Measurements from ENCODE around the gene INS.
"Not testable (repeated sequence)": the region's sequence is repeated elsewhere in the genome, so short reads cannot be mapped to it uniquely, and the experiment has no call there.

INS gene

DNA sequence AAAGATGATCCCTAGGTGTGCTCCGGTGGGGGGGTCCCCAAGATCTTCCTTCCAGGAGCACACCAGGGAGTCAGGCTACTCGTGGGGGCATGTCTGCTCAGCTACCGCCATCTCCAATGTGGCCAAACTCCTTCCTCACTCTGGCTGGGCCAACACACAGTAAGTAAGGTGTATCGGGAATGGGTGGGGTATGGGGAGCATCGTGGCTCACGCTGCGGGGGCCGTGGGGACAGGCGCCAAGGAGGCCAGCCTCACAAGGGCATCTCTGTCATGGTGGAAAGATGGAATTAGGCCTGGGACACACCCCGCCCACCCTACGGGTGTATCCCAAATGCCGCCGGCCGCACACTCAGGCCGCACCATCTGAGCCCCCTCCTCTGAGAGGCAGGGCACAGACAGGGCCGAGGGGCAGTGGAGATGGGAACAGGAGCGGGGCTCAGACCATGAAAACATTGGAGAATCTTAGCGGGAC lies 30.1 kb downstream of the INS start:
- no peak for FAIRE-seq

DNA sequence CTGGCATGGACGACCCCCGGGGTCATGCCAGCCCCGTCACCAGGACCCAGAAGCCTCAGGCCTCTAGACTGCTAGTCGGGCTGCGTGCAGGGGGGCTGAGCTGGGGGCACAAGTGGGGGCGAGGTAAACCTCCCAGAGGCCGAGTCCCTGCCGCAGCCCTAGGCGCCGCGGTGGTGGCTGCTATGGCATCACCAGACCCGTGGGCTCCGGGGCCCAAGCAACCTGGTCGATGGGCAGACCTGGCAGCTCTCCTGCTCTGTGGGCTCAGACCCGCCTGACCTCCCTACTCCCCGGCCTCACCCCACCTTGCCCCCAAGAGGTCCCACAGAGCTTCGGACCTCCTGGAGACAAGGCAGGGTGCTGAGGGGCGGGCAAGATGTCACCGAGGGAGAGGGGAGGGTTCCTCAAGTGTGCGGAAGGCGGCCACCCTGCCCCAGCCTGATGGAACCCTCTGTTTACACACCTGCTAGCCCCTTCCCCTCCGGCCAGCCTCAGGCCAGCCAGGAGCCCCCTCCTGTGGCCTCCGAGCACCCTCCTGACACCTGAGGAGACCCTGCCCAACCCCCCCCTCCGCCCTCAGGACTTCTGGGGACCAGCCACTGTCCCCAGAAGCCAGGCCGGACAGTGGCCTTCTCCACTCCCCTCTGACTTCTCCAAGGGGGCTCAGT lies 31.2 kb downstream of the INS start:
- no peak for FAIRE-seq

DNA sequence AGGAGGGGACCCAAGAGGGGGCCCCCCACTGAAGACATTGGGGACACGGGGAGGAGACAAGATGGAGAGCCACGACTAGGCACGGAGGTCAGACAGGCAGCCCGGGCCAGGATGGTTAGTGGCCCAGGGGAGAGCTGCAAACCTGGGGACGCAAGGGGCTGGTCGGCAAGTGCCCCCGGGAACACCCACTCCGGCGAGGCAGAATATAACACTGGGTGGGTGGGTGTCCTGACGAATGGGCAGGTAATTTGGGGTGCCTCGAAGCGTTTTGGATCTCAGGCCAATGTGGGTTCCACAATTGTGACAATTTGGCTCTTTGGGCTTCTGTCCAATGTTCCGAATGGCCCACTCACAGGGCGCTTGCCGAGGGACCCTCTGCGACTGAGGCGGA lies 31.7 kb downstream of the INS start:
- FAIRE-seq, result no peak

DNA sequence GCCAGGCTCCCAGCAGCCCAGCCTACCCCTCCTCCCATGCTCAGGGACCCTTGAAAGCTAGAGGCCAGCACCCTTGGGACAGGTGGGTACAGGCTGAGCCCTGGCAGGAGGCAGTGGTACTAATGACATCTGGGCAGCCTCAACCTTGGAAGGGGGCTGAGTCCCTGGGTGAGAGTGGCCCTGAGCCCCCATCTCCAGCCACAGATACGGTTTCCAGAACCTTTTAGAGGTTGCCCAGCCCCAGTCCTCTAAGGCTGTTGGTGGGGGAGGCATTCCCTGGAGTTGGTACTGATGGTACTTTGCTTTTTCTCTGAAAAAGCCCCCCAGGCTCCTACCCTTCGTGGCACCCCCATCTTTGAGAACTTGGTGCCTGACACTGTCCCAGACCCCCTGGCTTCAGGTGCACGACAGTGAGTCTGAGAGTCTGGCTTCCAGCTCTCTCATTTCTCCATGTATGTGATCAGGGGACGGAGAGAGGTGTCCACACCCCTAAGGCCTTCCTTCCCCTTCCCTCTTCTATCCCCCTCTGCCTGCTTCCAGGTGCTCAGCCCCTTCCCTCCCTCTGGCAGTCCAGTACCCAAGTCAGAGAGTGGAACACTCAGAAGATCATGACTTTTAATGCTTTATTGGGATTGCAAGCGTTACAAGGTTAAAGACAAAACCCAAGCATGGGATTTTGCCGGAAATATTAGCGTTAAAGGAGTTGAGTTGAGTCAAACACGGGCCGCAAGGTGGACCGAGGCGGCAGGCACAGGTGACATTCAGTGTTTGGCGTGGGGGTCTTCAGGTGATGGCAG lies 32.3 kb downstream of the INS start:
- no peak for FAIRE-seq

DNA sequence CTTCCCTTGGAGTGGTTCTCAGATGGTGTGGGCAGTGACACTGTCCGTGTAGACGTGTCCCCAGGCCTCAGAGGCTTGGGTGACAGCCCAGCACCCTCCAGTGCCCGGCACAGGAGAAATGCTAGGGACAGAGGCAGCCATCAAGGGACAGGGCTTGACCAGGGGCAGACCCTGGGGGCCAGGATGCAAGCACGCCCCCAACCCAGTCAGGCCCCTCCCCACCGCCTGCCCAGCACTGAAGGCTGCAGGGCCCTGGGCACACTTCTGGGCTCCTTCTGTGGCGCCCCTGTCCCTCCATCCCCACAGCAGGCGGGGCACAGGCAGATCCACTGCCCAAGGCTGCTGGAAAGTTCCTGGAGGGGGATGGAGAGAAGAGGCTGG lies 32.9 kb downstream of the INS start:
- no peak for FAIRE-seq

DNA sequence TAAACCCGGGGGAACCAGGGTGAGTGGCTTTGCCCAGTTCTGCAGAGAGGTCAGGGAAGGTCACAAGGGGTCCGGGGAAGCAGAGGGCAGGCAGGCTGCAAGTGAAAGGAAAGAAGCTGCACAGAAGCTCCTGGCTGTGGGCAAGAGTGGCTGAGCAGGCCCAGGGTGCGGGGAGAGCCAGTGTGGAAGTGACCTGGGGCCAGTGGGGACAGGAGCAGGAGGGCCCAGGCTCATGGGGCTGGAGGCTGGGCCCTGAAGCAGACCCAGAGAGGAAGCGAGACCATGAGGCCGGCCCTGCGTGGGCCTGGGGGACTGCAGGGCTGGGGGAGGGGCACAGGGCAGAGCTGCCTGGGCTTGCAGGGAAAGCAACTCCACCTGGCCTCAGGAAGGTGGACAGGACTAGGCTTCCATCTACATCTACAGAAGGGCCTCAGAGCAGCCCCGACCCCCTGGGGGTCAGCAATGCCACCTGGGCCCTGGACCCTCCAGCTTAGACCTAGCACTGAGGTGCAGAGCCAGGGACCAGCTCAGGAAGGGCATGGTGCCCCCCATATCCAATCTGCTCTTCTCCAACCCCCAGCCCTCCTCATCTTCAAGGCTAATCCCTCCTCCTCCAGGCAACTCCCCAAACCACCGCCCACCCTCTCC lies 33.4 kb downstream of the INS start:
- no peak for FAIRE-seq

DNA sequence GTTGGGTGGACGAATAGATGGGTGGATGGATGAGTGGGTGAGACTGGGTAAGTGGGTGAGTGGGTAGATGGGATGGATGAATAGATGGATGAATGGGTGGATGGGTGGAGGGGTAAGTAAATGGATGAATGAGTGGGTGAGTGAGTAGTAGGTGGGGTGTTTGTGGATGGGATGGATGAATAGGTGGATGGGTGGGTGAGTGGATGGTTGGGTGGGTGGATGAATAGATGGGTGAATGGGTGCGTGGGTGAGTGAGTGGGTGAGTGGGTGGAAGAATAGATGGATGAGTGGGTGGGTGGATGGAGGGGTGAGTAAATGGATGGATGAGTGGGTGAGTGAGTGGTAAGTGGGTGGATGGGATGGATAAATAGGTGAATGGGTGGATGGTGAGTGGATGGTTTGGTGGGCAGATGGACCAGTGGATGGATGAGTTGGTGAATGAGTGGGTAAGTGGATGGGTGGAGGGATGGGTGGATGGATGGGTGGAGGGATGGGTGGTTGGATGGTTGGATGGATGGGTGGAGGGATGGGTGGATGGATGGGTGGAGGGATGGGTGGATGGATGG lies 34.4 kb downstream of the INS start:
- no peak for FAIRE-seq

DNA sequence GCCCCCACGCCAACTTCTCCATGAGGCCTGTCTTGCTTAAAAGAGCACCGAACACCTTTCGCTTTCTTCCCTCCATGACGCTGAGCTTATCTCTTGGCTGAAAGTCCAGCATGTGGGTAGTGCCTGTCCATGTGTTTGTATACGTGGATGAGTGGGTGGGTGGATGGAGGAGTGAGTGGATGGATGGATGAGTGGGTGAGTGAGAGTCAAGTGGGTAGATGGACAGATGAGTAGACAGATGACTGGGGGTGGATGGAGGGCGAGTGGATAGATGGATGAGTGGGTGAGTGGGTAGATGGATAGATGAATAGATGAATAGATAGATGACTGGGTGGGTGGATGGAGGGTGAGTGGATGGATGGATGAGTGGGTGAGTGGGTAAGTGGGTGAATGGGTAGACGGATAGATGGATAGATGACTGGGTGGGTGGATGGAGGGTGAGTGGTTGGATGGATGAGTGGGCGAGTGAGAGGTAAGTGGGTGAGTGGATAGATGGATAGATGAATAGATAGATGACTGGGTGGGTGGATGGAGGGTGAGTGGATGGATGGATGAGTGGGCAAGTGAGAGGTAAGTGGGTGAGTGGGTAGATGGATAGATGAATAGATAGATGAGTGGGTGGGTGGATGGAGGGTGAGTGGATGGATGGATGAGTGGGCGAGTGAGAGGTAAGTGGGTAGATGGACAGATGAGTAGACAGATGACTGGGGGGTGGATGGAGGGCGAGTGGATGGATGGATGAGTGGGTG lies 36.1 kb downstream of the INS start:
- FAIRE-seq, result not testable (repeated sequence)

DNA sequence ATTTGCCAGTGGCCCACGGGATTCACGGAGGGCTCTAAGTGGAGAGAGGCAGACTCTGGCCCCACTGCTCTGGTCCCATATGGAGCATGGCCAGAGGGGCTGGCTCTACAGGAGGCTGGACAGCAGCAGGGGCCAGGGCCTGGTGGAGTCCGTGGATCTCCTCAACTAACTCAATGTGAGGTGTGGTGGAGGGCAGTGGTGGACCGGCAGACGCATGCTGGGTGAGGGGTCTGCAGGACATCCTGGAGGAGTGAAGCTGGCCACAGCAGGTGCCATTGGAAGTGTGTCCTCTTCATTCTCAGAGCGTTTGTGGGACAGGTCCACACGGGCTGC lies 37.4 kb downstream of the INS start:
- FAIRE-seq, result no peak

DNA sequence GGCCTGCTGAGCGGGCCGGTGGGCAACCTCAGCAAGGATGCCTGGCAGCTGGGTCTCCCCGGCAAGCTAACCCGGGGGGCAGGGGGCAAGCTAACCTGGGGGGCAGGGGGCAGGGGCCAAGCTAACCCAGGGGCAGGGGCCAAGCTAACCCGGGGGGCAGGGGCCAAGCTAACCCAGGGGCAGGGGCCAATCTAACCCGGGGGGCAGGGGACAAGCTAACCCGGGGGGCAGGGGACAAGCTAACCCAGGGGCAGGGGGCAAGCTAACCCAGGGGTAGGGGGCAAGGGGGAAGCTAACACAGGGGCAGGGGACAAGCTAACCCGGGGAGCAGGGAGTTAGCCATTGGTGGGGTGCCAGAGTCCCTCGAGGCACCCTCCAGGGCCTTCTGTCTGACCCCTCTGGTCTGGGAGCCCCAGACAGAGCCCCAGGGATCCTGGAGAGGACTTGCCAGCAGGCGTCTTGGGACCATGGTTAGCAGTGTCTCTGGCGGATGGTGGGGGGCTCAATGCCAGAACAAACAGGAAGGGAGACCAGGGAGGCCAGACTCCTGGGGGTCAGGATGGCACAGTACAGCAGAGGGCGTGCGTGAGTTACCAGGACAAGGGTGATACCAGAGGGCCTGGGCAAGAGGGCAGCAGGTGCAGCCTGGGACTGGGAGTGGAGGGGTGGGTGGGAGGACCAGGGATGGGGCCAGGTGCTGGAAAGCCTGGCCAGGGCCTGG lies 37.9 kb downstream of the INS start:
- no peak for FAIRE-seq

DNA sequence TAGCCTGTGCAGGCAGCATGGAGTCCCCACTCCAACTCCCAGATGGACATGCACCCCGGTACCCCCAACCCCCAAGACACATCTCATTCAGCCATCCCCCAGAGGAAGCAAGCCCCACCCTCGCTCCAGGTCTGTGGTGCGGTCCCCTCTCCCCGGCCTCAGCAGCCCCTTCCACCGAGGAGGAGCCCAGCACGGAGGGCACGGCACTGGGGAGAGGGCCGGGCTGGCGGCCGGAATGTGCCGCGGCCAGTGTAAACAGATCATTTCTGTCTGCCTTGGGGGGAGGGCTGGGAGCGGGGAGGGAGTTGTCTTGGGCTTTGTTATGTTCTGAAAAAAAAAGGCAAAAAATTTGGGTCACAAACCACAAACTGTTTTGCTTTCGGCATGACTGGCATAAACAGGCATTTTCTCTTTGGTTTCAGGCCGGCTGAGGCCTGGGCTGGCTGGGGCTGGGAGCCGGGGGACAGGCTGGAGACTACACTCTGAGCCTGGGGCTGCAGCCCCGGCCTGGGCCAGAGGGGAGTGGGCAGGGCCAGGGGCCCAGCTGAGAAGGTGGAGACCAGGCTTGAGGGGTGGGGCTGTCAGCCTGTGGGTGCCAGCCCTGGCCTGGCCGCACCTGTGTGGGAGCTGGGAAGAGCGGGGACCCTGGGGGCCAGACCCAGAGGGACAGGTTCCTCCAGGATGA lies 38.6 kb downstream of the INS start:
- no peak for FAIRE-seq

DNA sequence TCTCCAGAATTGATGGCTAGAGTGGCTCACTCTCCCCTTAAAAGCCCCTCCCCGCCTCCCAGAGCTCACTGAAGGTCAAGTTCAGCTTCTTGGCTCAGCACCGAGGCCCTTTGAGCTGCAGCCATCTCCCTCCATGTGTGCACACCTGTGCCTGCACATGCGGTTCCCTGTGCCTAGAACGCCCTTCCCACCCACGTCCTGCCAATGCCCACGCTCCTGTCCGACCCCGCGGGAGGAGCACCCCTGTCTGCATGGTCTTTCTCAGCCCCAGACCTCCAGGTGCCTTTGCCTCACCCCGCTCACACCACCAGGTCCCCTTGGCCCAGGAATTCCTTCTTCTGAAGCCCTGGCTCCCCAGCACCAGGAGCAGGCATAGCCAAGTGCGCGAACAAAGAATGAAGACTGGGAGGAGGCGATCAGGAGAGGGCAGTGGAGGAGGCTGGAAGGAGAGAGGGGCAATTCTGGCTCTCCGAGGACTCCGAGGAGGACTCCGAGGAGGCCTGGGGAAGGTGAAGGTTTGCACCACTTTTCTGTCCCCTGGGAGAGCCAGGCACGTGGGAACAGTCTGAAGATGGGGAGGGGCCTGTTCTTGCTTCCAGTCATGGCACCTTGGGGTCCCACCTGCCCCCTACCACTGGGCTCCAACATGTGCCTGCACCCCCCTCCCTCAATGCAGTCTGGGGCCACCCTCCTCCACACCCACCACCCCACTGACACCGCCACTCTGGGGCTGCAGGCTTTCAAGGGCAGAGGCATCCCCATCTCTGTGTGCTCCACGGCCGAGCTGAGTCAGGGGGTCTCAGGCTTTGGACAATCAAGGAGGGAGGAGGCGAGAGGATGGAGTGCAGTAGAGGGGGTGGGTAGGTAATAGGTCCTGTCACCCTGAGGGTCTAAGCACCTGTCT lies 39.5 kb downstream of the INS start:
- no peak for FAIRE-seq

DNA sequence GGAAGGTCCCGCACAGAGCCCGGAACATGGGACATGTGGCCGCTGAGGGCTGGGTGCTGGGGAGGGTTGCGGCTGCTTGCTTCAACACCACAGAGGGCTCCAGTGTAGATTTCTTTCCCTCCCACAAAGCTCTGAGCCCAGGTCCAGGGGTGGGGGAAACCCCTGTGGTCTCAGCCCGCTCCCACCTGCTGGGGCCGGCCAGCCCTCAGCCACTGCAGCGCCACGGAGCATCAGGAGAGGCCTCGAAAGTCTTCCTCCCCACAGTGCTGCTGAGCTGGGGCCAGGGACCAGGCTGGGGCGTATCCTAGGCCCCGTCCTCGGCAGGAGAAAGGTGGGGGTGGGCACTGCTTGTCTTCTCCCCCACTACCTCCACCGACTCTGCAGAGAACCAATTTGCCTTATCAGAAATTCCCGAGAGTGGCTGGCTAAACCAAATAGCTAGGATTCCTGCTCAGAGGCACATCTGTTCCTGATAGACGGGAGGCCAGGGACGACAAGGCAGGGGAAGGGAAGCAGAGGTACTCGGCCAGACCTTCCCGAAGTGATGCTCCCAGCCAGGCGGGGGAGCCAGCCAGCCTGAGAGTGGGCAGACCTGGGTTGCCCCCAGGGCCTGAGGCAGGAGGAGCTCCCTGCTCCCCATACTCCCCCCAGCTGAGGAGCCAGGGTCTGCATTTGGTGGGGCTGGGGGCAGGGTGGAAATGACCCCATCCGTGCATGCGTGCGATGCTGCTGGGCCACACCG lies 40.5 kb downstream of the INS start:
- no peak for FAIRE-seq

DNA sequence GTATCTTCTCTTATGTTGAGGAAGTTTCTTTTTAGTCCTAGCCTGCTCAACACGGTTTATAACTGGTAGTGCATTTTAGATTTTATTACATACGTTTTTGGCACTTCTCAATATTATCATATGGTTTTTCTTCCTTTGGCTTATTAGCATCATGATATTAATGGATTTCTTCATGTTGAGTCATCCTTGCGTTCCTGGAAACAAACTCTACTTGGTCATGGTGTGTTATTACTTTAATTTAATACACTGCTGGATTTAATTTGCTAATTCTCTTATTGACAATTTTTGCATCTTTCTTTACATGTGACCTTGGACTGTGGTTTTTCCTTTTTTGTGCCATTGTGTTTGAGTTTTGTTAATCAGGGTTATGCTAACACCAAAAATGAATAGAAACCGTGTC lies 42.3 kb downstream of the INS start:
- no peak for FAIRE-seq

DNA sequence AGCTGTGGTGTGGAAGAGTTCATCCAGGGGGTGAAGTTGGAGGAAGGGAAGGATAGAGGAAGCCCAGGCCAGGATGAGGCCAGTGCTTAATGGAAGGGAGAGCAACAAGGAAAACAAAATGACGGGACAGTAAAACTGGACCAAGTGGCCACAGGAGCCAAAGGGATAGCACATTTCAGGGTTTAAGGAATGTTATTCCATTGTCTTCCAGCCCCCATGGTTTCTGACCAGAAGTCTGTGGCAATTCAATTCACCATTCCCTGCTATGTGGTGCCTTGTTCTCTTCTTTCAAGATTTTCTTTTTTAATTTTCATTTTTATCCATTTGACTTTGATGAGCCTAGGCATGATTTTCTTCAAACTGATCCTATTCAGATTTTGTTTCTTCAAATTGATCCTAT lies 44.3 kb downstream of the INS start:
- no peak for FAIRE-seq

DNA sequence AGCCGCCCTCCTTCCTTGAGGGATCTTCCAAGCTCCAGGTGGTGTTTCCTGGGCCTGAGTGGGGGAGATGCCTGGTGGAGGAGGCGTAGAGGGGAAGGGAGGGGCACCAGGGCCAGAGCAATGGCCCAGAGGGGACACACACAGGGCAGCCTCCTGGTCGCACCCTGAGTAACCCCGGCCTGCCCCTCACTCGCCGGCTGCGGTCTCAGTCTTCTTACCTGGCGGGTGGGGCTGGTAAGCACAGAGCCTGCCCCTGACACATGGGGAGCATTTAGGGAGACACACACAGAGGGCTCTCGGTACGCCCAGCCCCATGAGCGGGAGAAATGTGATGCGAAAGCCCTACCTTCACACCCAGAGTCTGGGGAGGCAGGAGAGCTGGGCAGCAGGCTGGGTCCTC lies 45.7 kb downstream of the INS start:
- no peak for FAIRE-seq

DNA sequence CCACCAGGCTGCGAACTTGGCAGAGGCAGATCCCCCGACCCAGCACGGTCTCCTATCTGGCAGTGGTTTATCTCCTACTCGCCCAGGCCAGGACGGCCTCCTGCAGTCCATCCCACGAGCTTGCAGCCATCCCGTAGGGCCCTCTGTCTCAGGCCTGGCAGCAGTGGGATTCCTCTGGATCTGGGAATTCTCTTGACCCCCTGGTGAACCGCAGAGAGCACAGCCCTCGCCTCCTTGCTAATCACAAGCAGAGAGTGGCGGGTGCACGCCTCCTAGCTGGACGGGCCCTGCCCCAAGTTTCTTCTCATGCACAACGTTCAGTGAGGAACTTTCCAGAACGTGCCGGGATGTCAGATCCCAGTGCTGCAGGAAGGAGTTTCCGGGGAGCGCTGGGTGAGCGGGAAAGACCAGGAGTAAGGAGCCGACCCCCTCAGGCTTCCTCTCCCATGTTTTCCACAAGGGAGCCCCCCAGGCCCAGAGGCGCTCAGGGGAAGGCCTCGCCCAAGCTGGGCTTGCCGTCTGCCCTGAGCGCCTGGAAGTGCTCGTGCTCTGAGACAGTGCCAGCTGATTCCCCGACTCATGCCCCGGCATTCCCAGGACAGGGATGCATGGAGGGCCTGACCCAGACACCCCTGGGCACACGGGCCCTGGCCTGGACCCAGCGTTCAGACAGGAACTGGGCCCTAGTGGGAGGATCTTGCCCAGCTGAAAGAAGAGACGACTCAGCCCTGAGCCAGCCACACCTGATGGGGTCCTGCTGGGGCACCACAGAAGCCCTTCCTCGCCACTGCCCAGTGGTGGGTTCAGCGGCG lies 46.4 kb downstream of the INS start:
- no peak for FAIRE-seq

DNA sequence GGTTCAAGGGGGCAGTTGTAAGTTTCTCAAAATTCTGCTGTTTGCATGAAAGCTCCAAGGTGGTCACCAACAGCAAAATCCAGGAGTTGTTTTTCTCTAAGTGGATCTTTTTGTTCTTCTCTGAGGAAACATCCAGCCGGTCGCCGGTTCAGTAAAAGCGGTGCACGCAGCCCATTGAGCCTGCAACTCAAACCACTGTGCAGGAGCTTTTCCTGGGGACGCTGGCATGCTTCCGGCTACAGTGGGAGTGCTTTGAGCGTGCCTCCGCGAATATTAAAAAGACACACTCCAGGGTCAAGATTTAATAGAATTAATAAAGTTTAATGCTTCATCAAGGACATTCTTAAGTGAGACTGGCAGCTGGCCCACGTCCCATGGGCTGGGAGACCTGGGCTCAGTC lies 47.2 kb downstream of the INS start:
- no peak for FAIRE-seq

DNA sequence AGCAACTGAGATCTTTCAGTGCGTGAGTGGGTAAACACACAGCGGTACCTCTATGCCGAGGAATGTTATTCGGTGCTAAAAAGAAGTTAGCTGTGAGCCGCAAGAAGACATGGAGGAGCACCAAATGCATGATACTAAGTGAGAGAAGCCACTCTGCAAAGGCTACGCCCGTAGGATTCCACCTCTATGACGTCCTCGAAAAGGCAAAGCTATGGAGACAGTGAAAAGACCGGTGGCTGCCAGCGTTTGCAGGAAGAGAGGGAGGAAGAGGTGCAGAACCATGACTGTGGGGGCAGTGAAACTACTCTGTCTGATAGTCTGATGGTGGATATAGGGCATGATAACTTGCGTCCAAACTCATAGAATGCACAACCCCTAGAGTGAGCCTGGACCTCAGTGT lies 50.5 kb downstream of the INS start:
- no peak for FAIRE-seq
